Loucy (cell line): ENCODE results near the gene LRIG1.

Experiments
- H2AFZ ChIP-seq: fragments of 200-600 bp; sonication (generic); 2 replicates; pipeline ENCODE4 v1.6.0; 2016; ENCODE audit warnings: antibody characterized with exemption, mild to moderate bottlenecking, low read length, moderate library complexity
- H3F3A ChIP-seq: fragments of 200-600 bp; 2 replicates; pipeline ENCODE4 v1.6.0; 2016; ENCODE audit warnings: antibody characterized with exemption, low read depth, mild to moderate bottlenecking
- H3K27me3 ChIP-seq: fragments of 200-600 bp; sonication (generic); 2 replicates; pipeline ENCODE4 v1.6.1; 2014; ENCODE audit warnings: low read length, mild to moderate bottlenecking; ENCODE audit not compliant: insufficient read depth, poor library complexity, severe bottlenecking
- H3K36me3 ChIP-seq: fragments of 200-600 bp; sonication (generic); 2 replicates; pipeline ENCODE4 v1.6.1; 2016; ENCODE audit warnings: low read length; ENCODE audit not compliant: insufficient read depth
- H3K4me1 ChIP-seq: fragments of 200-600 bp; sonication (generic); 2 replicates; pipeline ENCODE4 v1.5.1; 2014; ENCODE audit warnings: low read length, mild to moderate bottlenecking; ENCODE audit not compliant: insufficient read depth, poor library complexity, severe bottlenecking
- H3K4me2 ChIP-seq: fragments of 200-600 bp; sonication (generic); 2 replicates; pipeline ENCODE4 v1.6.0; 2014; ENCODE audit warnings: antibody characterized with exemption, low read length, low read depth, mild to moderate bottlenecking; ENCODE audit not compliant: poor library complexity, severe bottlenecking
- H3K4me3 ChIP-seq: fragments of 200-600 bp; sonication (generic); 2 replicates; pipeline ENCODE4 v1.5.1; 2014; ENCODE audit warnings: low read length, mild to moderate bottlenecking, mixed read lengths; ENCODE audit not compliant: poor library complexity, severe bottlenecking
- H3K79me2 ChIP-seq: fragments of 200-600 bp; sonication (generic); 2 replicates; pipeline ENCODE4 v1.6.1; 2014; ENCODE audit warnings: low read length; ENCODE audit not compliant: insufficient read depth
- H3K9ac ChIP-seq: fragments of 200-600 bp; sonication (generic); 2 replicates; pipeline ENCODE4 v1.6.0; 2014; ENCODE audit warnings: mild to moderate bottlenecking, low read depth, low read length, moderate library complexity; ENCODE audit not compliant: poor library complexity, severe bottlenecking
- H3K9me2 ChIP-seq: fragments of 200-600 bp; sonication (generic); replicated peaks from 2 replicates; pipeline ENCODE4 v1.6.1; 2016; ENCODE audit warnings: low read depth, low read length, mixed read lengths
- H3K9me3 ChIP-seq: fragments of 200-600 bp; sonication (generic); 2 replicates; pipeline ENCODE4 v1.6.1; 2014; ENCODE audit warnings: mild to moderate bottlenecking, antibody characterized with exemption, low read length, low read depth; ENCODE audit not compliant: insufficient read depth
- H4K20me1 ChIP-seq: fragments of 200-600 bp; sonication (generic); 2 replicates; pipeline ENCODE4 v1.6.0; 2014; ENCODE audit warnings: antibody characterized with exemption, low read length, mild to moderate bottlenecking; ENCODE audit not compliant: insufficient read depth, poor library complexity, severe bottlenecking
- CTCF ChIP-seq: fragments of 200-600 bp; sonication (generic); conservative IDR thresholded peaks from 2 replicates; pipeline ENCODE4 v1.5.1; 2014; ENCODE audit warnings: mild to moderate bottlenecking, antibody characterized with exemption, low read length
- EZH2phosphoT487 ChIP-seq: fragments of 200-600 bp; IDR thresholded peaks from 2 replicates; pipeline ENCODE4 v1.6.1; 2018; ENCODE audit warnings: antibody characterized with exemption, mild to moderate bottlenecking, moderate library complexity, borderline replicate concordance

Gene LRIG1

GRCh38 chr3:66366747-66367146, 134.1 kb downstream of the LRIG1 start:
- H3K27me3 ChIP-seq = no peaks in the 10 kb centered on the region
- no peaks in the 10 kb centered on the region; the same call in 1 of the 2 replicates for H3K36me3 ChIP-seq
- no peaks in the 10 kb centered on the region for H3K9me3 ChIP-seq
- no peaks in the 10 kb centered on the region for H3K79me2 ChIP-seq
- H3K4me1 ChIP-seq = peaks cover 53% of the 10 kb centered on the region
- no peak overlapping the region for H2AFZ ChIP-seq
- H3K4me2 ChIP-seq = peak overlapping the region; percentile 40
- no peaks in the 10 kb centered on the region for H3K9me2 ChIP-seq
- no peak for TF ChIP-seq EZH2phosphoT487
- TF ChIP-seq CTCF = no peak
- no peak overlapping the region for H3K9ac ChIP-seq
- no peaks in the 10 kb centered on the region for H3F3A ChIP-seq
- no peaks in the 10 kb centered on the region for H4K20me1 ChIP-seq
- no peak overlapping the region for H3K4me3 ChIP-seq

GRCh38 chr3:66365080-66365479, 135.7 kb downstream of the LRIG1 start:
- Histone ChIP-seq H3K4me1 (peaks cover 41% of the 10 kb centered on the region), H3K9me3 (no peaks in the 10 kb centered on the region), H4K20me1 (no peaks in the 10 kb centered on the region), H3K36me3 (no peaks in the 10 kb centered on the region; the same call in 1 of the 2 replicates), H3K4me3 (no peak overlapping the region), H2AFZ (no peak overlapping the region), H3F3A (no peaks in the 10 kb centered on the region), H3K9ac (no peak overlapping the region), H3K9me2 (no peaks in the 10 kb centered on the region), H3K4me2 (no peak overlapping the region), H3K27me3 (no peaks in the 10 kb centered on the region), H3K79me2 (no peaks in the 10 kb centered on the region)
- no peak for TF ChIP-seq EZH2phosphoT487
- TF ChIP-seq CTCF = no peak

DNA sequence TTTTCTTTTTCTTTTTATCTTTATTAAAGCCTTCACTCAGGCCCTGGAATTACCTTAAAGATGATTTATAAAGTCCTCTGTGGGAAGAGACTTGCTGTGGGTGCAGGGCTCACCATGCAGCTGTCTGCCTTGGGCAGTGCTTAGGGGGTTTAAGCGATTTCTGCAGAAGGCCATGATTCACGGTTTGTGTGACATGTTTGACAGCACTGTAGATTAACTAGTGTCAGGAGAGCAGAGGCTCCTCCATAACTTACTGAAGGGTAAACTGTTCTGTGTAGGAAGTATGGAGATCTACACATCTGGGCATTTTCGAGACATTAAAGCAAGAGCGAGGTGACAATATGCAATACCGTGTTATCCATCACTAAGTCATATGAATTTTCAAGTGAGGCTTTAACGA, 137.7 kb downstream of the LRIG1 start:
- Histone ChIP-seq H3K36me3 (no peaks in the 10 kb centered on the region), H3K9ac (no peak overlapping the region), H3K4me2 (no peak overlapping the region), H3K27me3 (no peaks in the 10 kb centered on the region), H3K79me2 (no peaks in the 10 kb centered on the region), H3K4me3 (no peak overlapping the region), H3K4me1 (peaks cover 36% of the 10 kb centered on the region), H4K20me1 (no peaks in the 10 kb centered on the region), H3K9me3 (no peaks in the 10 kb centered on the region), H3F3A (no peaks in the 10 kb centered on the region), H3K9me2 (no peaks in the 10 kb centered on the region), H2AFZ (no peak overlapping the region)
- no peak for TF ChIP-seq EZH2phosphoT487
- TF ChIP-seq CTCF = no peak
